ENCODE results near the gene PPFIA1. TPM values are rescaled to one million over a fixed set of nuclear protein-coding genes. Genes with fewer than 3 reads are reported as not detected.
A peak's percentile ranks its signal among the peaks of the same experiment; 100 is the strongest.

Gene PPFIA1
- total RNA-seq, 1 experiment from 2014 or later = 63.4 TPM

GRCh38 chr11:70398834-70399680, 128.6 kb downstream of the PPFIA1 start:
- peak overlapping the region in 1 of 3 experiments; percentile 76; a peak in 2 of 7 replicates for H3K27ac Mint-ChIP-seq

More at GRCh38 chr11:70398834-70399680, 128.6 kb downstream of the PPFIA1 start:
- no peak overlapping the region for H4K91ac ChIP-seq (ENCODE audit: insufficient read length, low read depth, low read length)
- TF ChIP-seq CTCF (conservative IDR thresholded peaks at IDR 0.05) = no peak
- H3K27ac ChIP-seq (ENCODE audit: insufficient read length, low read depth, low read length) = no peak overlapping the region
- H3K79me2 ChIP-seq (ENCODE audit: insufficient read depth, low read length) = peaks cover 26% of the 10 kb centered on the region; the same call in 1 of the 2 replicates
- no peak overlapping the region for H2BK5ac ChIP-seq (ENCODE audit: insufficient read length, low read length)
- no peak overlapping the region for H3K56ac ChIP-seq (ENCODE audit: insufficient read length, low read depth, low read length)
- no peak overlapping the region for H2AFZ ChIP-seq (ENCODE audit: low read length)
- no peak overlapping the region for H2BK12ac ChIP-seq (ENCODE audit: insufficient read length, low read depth, low read length)
- H4K8ac ChIP-seq (replicated peaks; ENCODE audit: insufficient read length, low read depth, low read length) = no peak overlapping the region
- peaks cover 17% of the 10 kb centered on the region for H3K23me2 ChIP-seq (ENCODE audit: insufficient read length, low read depth, low read length, poor library complexity, severe bottlenecking)
- H3K18ac ChIP-seq (ENCODE audit: insufficient read length, low read depth, low read length) = peak overlapping the region; percentile 71
- DNase-seq = no peak
- Mint-ChIP-seq H3K9me3 (no peaks in the 10 kb centered on the region), H3K36me3 (ENCODE audit: insufficient read depth in 1 of 3, low read depth in 3 of 3) (peaks cover 13 to 29% (median 22%) of the 10 kb centered on the region in 3 experiments; a peak in 6 of 7 replicates), H3K4me3 (peak overlapping the region; percentile 86 to 92), H3K4me1 (peaks cover 25 to 26% of the 10 kb centered on the region in 2 experiments), H3K27me3 (ENCODE audit: low read depth) (no peaks in the 10 kb centered on the region)
- no peaks in the 10 kb centered on the region for H3K27me3 ChIP-seq (ENCODE audit: insufficient read depth, low read length)
- no CpG with 5 or more reads among the region's 42 CpGs for WGBS (ENCODE audit: extremely low coverage, insufficient read length, low lambda C conversion rate)
- H2BK20ac ChIP-seq (ENCODE audit: low read depth, low read length, poor library complexity, severe bottlenecking) = no peak overlapping the region
- no peaks in the 10 kb centered on the region for H4K20me1 ChIP-seq (ENCODE audit: control insufficient read depth, insufficient read depth, insufficient read length)
- no peaks in the 10 kb centered on the region for H3K9me3 ChIP-seq (ENCODE audit: control insufficient read depth, low read depth, low read length)
- peaks cover 2% of the 10 kb centered on the region for H3K79me1 ChIP-seq (ENCODE audit: insufficient read depth, low read depth, low read length, poor library complexity, severe bottlenecking)
- no peak overlapping the region for H2AK5ac ChIP-seq (ENCODE audit: insufficient read length, low read length)
- H4K5ac ChIP-seq (ENCODE audit: insufficient read length, low read depth, low read length) = no peak overlapping the region
- no peak overlapping the region for H2BK15ac ChIP-seq (ENCODE audit: low read depth, low read length)
- peak overlapping the region; percentile 89 for H3K4me2 ChIP-seq (ENCODE audit: insufficient read depth, insufficient read length, low read length)
- no peaks in the 10 kb centered on the region for H3K4me1 ChIP-seq (ENCODE audit: insufficient read depth, low read length)
- H3K14ac ChIP-seq (ENCODE audit: insufficient read depth, low read length) = peak overlapping the region; percentile 78; the same call in 1 of the 2 replicates
- H3K4ac ChIP-seq (ENCODE audit: low read depth, low read length) = no peak overlapping the region
- H3K23ac ChIP-seq (ENCODE audit: insufficient read length, low read depth, low read length) = no peak overlapping the region
- H2BK120ac ChIP-seq (ENCODE audit: low read depth, low read length, poor library complexity, severe bottlenecking) = no peak overlapping the region
- H3T11ph ChIP-seq (ENCODE audit: low read length) = no peak overlapping the region
- peak overlapping the region; percentile 75 for H3K9ac ChIP-seq (ENCODE audit: extremely low read depth, insufficient read length, low read length)

Measured in H9 (cell line).